Stimulated activated naive CD8-positive, alpha-beta T cell treated with anti-CD3 and anti-CD28 coated beads, Interleukin-15, Interleukin-2, amounts not matched to agents 100 ng/mL and 50 ng/mL, for 24 hours (primary cell): ENCODE measurements around the gene HSP90AB1.

ENCODE experiments used
- H3K27ac Mint-ChIP-seq: one replicate; pipeline ENCODE4 v1.8.0; 2021; ENCODE audit warnings: mild to moderate bottlenecking, mixed read lengths
- H3K27me3 Mint-ChIP-seq: one replicate; pipeline ENCODE4 v1.8.0; 2021; ENCODE audit warnings: mixed read lengths
- H3K36me3 Mint-ChIP-seq: one replicate; pipeline ENCODE4 v1.8.0; 2021; ENCODE audit warnings: low read depth, mixed read lengths
- H3K4me1 Mint-ChIP-seq: one replicate; pipeline ENCODE4 v1.8.0; 2021; ENCODE audit warnings: low read depth, mixed read lengths
- H3K4me3 Mint-ChIP-seq: one replicate; pipeline ENCODE4 v1.8.0; 2021; ENCODE audit warnings: mild to moderate bottlenecking, mixed read lengths
- H3K9me3 Mint-ChIP-seq: one replicate; pipeline ENCODE4 v1.8.0; 2021; ENCODE audit warnings: mixed read lengths

Gene HSP90AB1

GRCh38 chr6:44219053-44219814, 27.7 kb upstream of the HSP90AB1 start:
- Mint-ChIP-seq H3K4me1 (peaks cover 42% of the 10 kb centered on the region), H3K27ac (no peak overlapping the region), H3K9me3 (no peaks in the 10 kb centered on the region), H3K4me3 (peak overlapping the region; percentile 55), H3K36me3 (no peaks in the 10 kb centered on the region), H3K27me3 (no peaks in the 10 kb centered on the region)

GRCh38 chr6:44219815-44220784, 26.8 kb upstream of the HSP90AB1 start:
- Mint-ChIP-seq H3K9me3 (no peaks in the 10 kb centered on the region), H3K4me1 (peaks cover 51% of the 10 kb centered on the region), H3K27ac (no peak overlapping the region), H3K4me3 (peak overlapping the region; percentile 23), H3K36me3 (peaks cover 7% of the 10 kb centered on the region), H3K27me3 (no peaks in the 10 kb centered on the region)

- H3K27ac Mint-ChIP-seq: peak overlapping the region; percentile 46
- no peaks in the 10 kb centered on the region for H3K27me3 Mint-ChIP-seq
- H3K4me1 Mint-ChIP-seq: peaks cover 55% of the 10 kb centered on the region
- no peak overlapping the region for H3K4me3 Mint-ChIP-seq
- peaks cover 11% of the 10 kb centered on the region for H3K36me3 Mint-ChIP-seq
- no peaks in the 10 kb centered on the region for H3K9me3 Mint-ChIP-seq
Measured at GRCh38 chr6:44220913-44221290, 26.0 kb upstream of the HSP90AB1 start.

GRCh38 chr6:44221291-44221960, 25.5 kb upstream of the HSP90AB1 start:
- H3K36me3 Mint-ChIP-seq: peaks cover 11% of the 10 kb centered on the region

GRCh38 chr6:44221961-44222335, 25.0 kb upstream of the HSP90AB1 start:
- Mint-ChIP-seq H3K4me3 (no peak overlapping the region), H3K27me3 (no peaks in the 10 kb centered on the region), H3K4me1 (peaks cover 55% of the 10 kb centered on the region), H3K36me3 (peaks cover 11% of the 10 kb centered on the region), H3K9me3 (no peaks in the 10 kb centered on the region), H3K27ac (peak overlapping the region; percentile 40)

More at GRCh38 chr6:44221291-44221960, 25.5 kb upstream of the HSP90AB1 start:
- Mint-ChIP-seq H3K9me3 (no peaks in the 10 kb centered on the region), H3K27ac (peak overlapping the region; percentile 46), H3K4me3 (no peak overlapping the region), H3K27me3 (no peaks in the 10 kb centered on the region), H3K4me1 (peaks cover 55% of the 10 kb centered on the region)

- H3K9me3 Mint-ChIP-seq: no peaks in the 10 kb centered on the region
- no peaks in the 10 kb centered on the region for H3K27me3 Mint-ChIP-seq
- peaks cover 55% of the 10 kb centered on the region for H3K4me1 Mint-ChIP-seq
- peak overlapping the region; percentile 92 for H3K4me3 Mint-ChIP-seq
- peaks cover 14% of the 10 kb centered on the region for H3K36me3 Mint-ChIP-seq
- H3K27ac Mint-ChIP-seq: peak overlapping the region; percentile 94
Measured at GRCh38 chr6:44222486-44223318, 24.2 kb upstream of the HSP90AB1 start.

- Mint-ChIP-seq H3K4me3 (peak within 1 kb of the TSS; percentile 92), H3K27me3 (no peaks in the 10 kb centered on the region), H3K27ac (peak within 1 kb of the TSS; percentile 94), H3K36me3 (peaks cover 21% of the 10 kb centered on the region), H3K4me1 (peaks cover 50% of the 10 kb centered on the region), H3K9me3 (no peaks in the 10 kb centered on the region)
Measured at GRCh38 chr6:44223319-44224028, 23.4 kb upstream of the HSP90AB1 start, which contains the start of gene SLC29A1. SLC29A1 (plus strand) TSS chr6:44223595; CDS start chr6:44227314, 3,719 bp downstream.

- Mint-ChIP-seq H3K4me3 (peak overlapping the region; percentile 92), H3K27me3 (no peaks in the 10 kb centered on the region), H3K9me3 (no peaks in the 10 kb centered on the region), H3K27ac (peak overlapping the region; percentile 86), H3K36me3 (peaks cover 27% of the 10 kb centered on the region), H3K4me1 (peaks cover 44% of the 10 kb centered on the region)
Measured at GRCh38 chr6:44224029-44224964, 22.6 kb upstream of the HSP90AB1 start.

- Mint-ChIP-seq H3K27ac (peak overlapping the region; percentile 86), H3K36me3 (peaks cover 34% of the 10 kb centered on the region), H3K9me3 (no peaks in the 10 kb centered on the region), H3K4me1 (peaks cover 38% of the 10 kb centered on the region), H3K4me3 (peak overlapping the region; percentile 92), H3K27me3 (no peaks in the 10 kb centered on the region)
Measured at GRCh38 chr6:44224965-44225305, 22.0 kb upstream of the HSP90AB1 start.

- Mint-ChIP-seq H3K36me3 (peaks cover 36% of the 10 kb centered on the region), H3K4me3 (peak overlapping the region; percentile 72), H3K27me3 (no peaks in the 10 kb centered on the region), H3K27ac (no peak overlapping the region), H3K4me1 (peaks cover 36% of the 10 kb centered on the region), H3K9me3 (no peaks in the 10 kb centered on the region)
Measured at GRCh38 chr6:44225579-44226325, 21.1 kb upstream of the HSP90AB1 start.

- Mint-ChIP-seq H3K9me3 (no peaks in the 10 kb centered on the region), H3K27me3 (no peaks in the 10 kb centered on the region), H3K27ac (no peak overlapping the region)
Measured at GRCh38 chr6:44226368-44227147, 20.3 kb upstream of the HSP90AB1 start.

More at GRCh38 chr6:44226368-44227147, 20.3 kb upstream of the HSP90AB1 start:
- H3K4me3 Mint-ChIP-seq: no peak overlapping the region
- peaks cover 29% of the 10 kb centered on the region for H3K4me1 Mint-ChIP-seq
- H3K36me3 Mint-ChIP-seq: peaks cover 41% of the 10 kb centered on the region
